ENCODE measurements around the gene TBXA2R. TPM values are rescaled to one million over a fixed set of nuclear protein-coding genes. Genes with fewer than 3 reads are reported as not detected.

Gene TBXA2R
- total RNA-seq, 1 experiment from 2014 or later: not detected

GRCh38 chr19:3623716-3624115 is 17.0 kb upstream of the TBXA2R start:
- H3K4me3 ChIP-seq: no peak overlapping the region
- POLR2A ChIA-PET (ENCODE audit: unreplicated experiment): no interaction called here
- no peaks in the 10 kb centered on the region for H3F3A ChIP-seq (ENCODE audit: insufficient read depth, low read depth)

GRCh38 chr19:3622224-3622623 is 15.5 kb upstream of the TBXA2R start:
- Histone ChIP-seq H3K9me3 (ENCODE audit: insufficient read depth, low read depth) (no peaks in the 10 kb centered on the region), H3K27me3 (ENCODE audit: insufficient read depth, low read depth) (no peaks in the 10 kb centered on the region), H3K27ac (no peak overlapping the region), H3K36me3 (ENCODE audit: low read depth) (no peaks in the 10 kb centered on the region), H4K20me1 (ENCODE audit: insufficient read depth) (0 out of 2 replicates have a peak, but pooled peaks cover 8% of the 10 kb centered on the region), H3K79me2 (ENCODE audit: low read depth) (peaks cover 25% of the 10 kb centered on the region), H2AFZ (no peak overlapping the region), H3K4me3 (no peak overlapping the region), H3K4me1 (replicated peaks; ENCODE audit: insufficient read depth) (peaks cover 5% of the 10 kb centered on the region; the same call in 1 of the 2 replicates), H3K4me2 (no peak overlapping the region), H3F3A (ENCODE audit: insufficient read depth, low read depth) (no peaks in the 10 kb centered on the region), H3K9me2 (ENCODE audit: insufficient read depth) (no peaks in the 10 kb centered on the region)
- ChIA-PET CTCF (no interaction called here), POLR2A (ENCODE audit: unreplicated experiment) (no interaction called here)
- no peak for DNase-seq
- no TSS peak for BruUV-seq (replicated peaks)
- intact Hi-C loops (cut with micrococcal nuclease; ENCODE audit: unreplicated experiment): no loop called here
- TF ChIP-seq EZH2 (IDR thresholded peaks at IDR 0.05; ENCODE audit: low read depth) (no peak), CTCF (conservative IDR thresholded peaks at IDR 0.05) (no peak)

More at GRCh38 chr19:3623716-3624115, 17.0 kb upstream of the TBXA2R start:
- Histone ChIP-seq H3K79me2 (ENCODE audit: low read depth) (peaks cover 25% of the 10 kb centered on the region), H4K20me1 (ENCODE audit: insufficient read depth) (0 out of 2 replicates have a peak, but pooled peaks cover 8% of the 10 kb centered on the region), H3K9me3 (ENCODE audit: insufficient read depth, low read depth) (no peaks in the 10 kb centered on the region), H3K4me1 (replicated peaks; ENCODE audit: insufficient read depth) (peaks cover 5% of the 10 kb centered on the region; the same call in 1 of the 2 replicates), H3K27me3 (ENCODE audit: insufficient read depth, low read depth) (no peaks in the 10 kb centered on the region), H3K36me3 (ENCODE audit: low read depth) (no peaks in the 10 kb centered on the region), H3K4me2 (no peak overlapping the region), H2AFZ (no peak overlapping the region), H3K27ac (no peak overlapping the region), H3K9me2 (ENCODE audit: insufficient read depth) (no peaks in the 10 kb centered on the region)
- no peak for DNase-seq
- no peak for TF ChIP-seq CTCF (conservative IDR thresholded peaks at IDR 0.05)
- TF ChIP-seq EZH2 (IDR thresholded peaks at IDR 0.05; ENCODE audit: low read depth): no peak
- CTCF ChIA-PET: no interaction called here
- no TSS peak for BruUV-seq (replicated peaks)
- intact Hi-C loops (cut with micrococcal nuclease; ENCODE audit: unreplicated experiment): no loop called here

- intact Hi-C loops (cut with micrococcal nuclease; ENCODE audit: unreplicated experiment): no loop called here
- no peaks in the 10 kb centered on the region for H3K36me3 ChIP-seq (ENCODE audit: low read depth)
- CTCF ChIA-PET: no interaction called here
Observed at GRCh38 chr19:3621689-3622088, 15.0 kb upstream of the TBXA2R start.

More at GRCh38 chr19:3621689-3622088, 15.0 kb upstream of the TBXA2R start:
- Histone ChIP-seq H3K9me3 (ENCODE audit: insufficient read depth, low read depth) (no peaks in the 10 kb centered on the region), H3K27ac (no peak overlapping the region), H3K79me2 (ENCODE audit: low read depth) (peaks cover 25% of the 10 kb centered on the region), H3K4me2 (no peak overlapping the region), H4K20me1 (ENCODE audit: insufficient read depth) (0 out of 2 replicates have a peak, but pooled peaks cover 8% of the 10 kb centered on the region), H2AFZ (no peak overlapping the region), H3F3A (ENCODE audit: insufficient read depth, low read depth) (no peaks in the 10 kb centered on the region), H3K4me3 (no peak overlapping the region), H3K9me2 (ENCODE audit: insufficient read depth) (no peaks in the 10 kb centered on the region), H3K4me1 (replicated peaks; ENCODE audit: insufficient read depth) (peaks cover 5% of the 10 kb centered on the region; the same call in 1 of the 2 replicates), H3K27me3 (ENCODE audit: insufficient read depth, low read depth) (no peaks in the 10 kb centered on the region)
- BruUV-seq (replicated peaks): no TSS peak
- POLR2A ChIA-PET (ENCODE audit: unreplicated experiment): interaction anchor here (0.5 kb wide), 1 partner anchor 121 kb away, joined by 3 read pairs; the partner anchor contains the start of gene DOHH
- no peak for TF ChIP-seq CTCF (conservative IDR thresholded peaks at IDR 0.05)
- no peak for DNase-seq

Measured in PC-9 (cell line).